ENCODE measurements around the gene ZSWIM3.

- TF ChIP-seq CTCF (IDR thresholded peaks at IDR 0.05; ENCODE audit: low read length) = no peak
- no peak for TF ChIP-seq EZH2 (optimal IDR thresholded peaks at IDR 0.05; ENCODE audit: low read depth, low read length)
These were observed 48.2 kb downstream of the ZSWIM3 start for GRCh38 chr20:45905505-45906079.
